Measurements from ENCODE around the gene NAA60.
"Not testable (repeated sequence)": the region's sequence is repeated elsewhere in the genome, so short reads cannot be mapped to it uniquely, and the experiment has no call there.

The NAA60 gene

DNA sequence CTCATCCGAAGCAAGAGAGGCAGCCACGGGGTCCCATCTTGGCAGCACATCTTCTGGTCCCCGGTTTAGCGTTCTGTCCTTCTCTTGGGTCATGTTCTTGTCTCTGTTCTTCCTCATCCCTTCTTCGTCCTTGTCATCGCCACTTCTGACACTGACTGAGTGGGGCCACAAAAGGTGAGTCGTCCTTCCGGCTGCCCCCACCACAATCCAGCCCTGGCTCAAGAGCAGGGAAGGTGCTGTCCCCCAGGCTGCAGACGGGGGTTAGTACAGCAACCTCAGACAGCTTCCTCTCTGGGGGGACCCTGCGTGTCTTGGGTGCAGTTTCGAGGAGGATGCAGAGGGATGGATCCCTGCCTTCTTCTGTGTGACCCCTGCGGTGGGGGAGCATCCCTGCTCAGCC is 21.8 kb downstream of the NAA60 start:
- no peak for DNase-seq

GRCh38 chr16:3465911-3466584 is 22.6 kb downstream of the NAA60 start:
- DNase-seq: no peak

GRCh38 chr16:3467182-3467581 is 23.7 kb downstream of the NAA60 start:
- no peak for DNase-seq

DNA sequence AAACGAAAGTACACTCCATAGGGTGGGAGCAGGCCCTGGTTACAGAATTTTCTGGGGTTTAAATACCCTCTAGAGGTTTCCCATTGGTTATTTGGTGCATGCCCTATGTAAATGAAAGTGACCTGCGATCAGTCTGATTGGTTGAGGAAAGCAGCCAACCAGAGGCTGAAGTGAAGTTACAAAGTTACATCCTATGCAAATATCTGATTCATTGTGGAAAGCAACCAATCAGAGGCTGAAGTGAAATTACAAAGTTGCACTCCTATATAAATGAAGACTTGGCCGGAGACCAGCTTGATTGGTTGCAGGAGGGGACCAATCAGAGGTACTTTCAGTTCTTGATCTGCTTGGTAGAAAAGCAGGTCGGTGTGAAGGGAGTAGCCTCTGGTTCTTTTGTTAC is 24.4 kb downstream of the NAA60 start:
- no peak for DNase-seq

DNA sequence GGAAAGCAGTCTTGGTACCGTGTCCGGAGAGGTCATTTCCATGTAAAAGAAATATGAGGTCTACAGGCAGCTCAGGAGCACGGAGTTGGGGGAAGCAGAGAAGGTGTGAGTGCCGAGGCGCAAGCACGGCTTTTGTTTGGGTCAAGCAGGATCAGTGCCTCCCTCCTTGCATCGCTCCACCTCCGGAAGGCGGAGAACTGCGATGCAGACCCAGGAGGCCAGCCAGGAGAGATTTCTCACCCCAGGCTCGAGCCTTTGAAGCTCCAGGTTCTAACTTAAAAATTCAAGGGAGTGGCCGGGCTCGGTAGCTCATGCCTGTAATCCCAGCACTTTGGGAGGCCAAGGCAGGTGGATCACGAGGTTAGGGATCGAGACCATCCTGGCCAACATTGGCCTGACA is 25.0 kb downstream of the NAA60 start:
- no peak for DNase-seq

DNA sequence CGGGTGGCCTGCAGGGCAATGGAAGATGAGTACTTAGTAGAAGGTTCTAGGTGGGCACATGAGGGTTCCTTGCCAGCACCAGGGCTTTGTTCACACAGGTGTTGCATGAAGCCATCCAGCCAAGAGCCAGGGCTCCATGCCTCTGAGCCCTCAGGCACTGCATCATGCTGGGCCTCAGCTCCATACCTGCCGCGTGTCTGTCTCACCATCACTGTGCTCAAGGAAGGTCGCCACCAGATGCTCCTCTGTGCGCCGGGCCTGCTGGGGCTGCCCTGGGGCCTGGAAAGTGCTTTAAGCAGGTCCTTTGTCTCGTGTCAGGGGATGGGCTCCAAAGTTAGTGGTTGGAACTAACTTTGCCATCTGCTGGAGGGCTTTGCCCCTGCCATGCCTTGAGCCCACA is 26.3 kb downstream of the NAA60 start:
- DNase-seq: no peak

DNA sequence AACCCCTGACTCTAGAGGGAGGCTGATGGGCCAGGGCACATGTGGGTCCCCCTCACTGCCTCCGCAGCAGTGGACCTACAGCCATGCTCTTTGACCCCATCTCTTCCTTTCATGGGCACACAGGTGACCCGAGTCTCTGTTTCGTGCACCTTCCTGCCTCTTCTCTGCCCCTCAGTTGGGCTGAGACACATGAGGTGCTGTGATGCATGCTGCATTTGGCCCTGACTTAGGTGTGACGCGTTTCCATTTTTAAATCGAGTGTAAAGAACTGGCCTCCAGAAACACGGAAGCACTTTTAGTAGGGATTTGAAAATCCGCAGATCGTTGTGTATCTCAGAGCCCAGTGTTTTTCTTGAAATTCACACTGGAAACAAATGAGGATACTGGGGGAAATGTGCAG is 27.2 kb downstream of the NAA60 start:
- no peak for DNase-seq

GRCh38 chr16:3471518-3472176 is 28.2 kb downstream of the NAA60 start:
- no peak for DNase-seq

DNA sequence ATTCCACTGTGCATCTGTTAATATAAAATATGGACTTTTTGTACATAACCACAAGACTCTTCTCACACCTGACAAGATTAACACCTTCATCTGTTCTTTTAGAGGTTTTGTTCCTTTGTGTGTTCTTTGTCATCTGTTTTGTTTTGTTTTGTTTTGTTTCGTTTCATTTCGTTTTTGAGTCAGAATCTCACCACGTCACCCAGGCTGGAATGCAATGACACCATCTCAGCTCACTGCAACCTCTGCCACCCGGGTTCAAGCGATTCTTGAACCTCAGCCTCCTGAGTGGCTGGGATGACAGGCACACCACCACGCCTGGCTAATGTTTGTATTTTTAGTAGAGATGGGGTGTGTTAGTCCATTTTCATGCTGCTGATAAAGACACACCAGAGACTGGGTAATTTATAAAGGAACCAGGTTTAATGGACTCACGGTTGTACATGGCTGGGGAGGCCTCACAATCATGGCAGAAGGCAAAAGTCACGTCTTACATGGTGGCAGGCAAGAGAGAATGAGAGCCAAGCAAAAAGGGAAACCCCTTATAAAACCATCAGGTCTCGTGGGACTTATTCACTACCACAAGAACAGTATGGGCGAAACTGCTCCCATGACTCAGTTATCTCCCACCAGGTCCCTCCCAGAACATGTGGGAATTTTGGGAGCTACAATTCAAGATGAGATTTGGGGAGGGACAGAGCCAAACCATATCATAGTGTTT is 29.6 kb downstream of the NAA60 start:
- DNase-seq: no peak

DNA sequence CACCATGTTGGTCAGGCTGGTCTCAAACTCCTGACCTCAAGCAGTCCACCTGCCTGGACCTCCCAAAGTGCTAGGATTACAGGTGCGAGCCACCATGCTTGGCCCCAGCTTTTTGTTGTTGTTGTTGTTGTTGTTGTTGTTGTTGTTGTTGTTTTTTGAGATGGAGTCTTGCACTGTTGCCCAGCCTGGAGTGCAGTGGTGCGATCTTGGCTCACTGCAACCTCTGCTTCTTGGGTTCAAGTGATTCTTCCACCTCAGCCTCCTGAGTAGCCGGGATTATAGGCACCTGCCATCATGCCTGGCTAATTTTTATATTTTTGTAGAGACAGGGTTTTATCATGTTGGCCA is 30.1 kb downstream of the NAA60 start:
- not testable (repeated sequence) for DNase-seq

- no peak for DNase-seq
Measured at GRCh38 chr16:3474136-3474779, 30.8 kb downstream of the NAA60 start.

GRCh38 chr16:3474870-3475269 is 31.4 kb downstream of the NAA60 start:
- DNase-seq: not testable (repeated sequence)

GRCh38 chr16:3475604-3476375 is 32.3 kb downstream of the NAA60 start:
- DNase-seq: no peak

- no peak for DNase-seq
Measured at GRCh38 chr16:3476409-3476808, 32.9 kb downstream of the NAA60 start.

DNA sequence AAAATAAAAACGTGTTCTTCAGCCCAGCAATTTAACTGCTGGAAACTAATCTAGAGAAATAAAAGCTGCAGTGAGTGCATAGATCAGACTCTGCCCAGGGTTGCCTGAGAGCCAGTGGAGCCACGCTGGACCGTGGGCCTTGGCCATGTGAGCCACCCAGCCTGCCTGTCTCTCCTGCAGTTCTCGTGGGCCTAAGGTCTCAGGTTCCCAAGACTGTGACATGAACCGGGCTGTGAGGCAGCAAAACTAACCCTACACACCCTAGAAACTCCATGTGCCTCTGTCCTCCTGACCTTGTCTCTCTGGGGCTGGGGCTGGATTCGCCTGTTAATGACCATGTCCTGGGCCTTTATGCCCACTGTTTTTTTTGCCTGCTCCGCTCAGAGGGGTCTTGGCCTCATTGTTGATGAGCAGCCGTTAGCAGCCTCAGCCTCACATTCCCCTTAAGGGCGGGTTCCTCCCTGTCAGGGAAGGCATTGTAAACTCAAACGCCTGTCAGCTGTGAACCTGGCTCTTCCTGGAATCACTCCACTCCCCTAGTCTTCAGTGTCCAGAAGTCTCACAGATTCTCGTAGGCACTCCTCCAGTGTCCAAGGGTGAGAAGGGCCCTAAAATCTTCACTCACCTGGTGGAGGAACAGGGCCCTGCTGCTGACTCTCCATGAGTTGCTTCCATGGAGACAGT is 34.9 kb downstream of the NAA60 start:
- no peak for DNase-seq

GRCh38 chr16:3479654-3480216 is 36.3 kb downstream of the NAA60 start:
- no peak for DNase-seq

GRCh38 chr16:3480901-3481695 is 37.6 kb downstream of the NAA60 start:
- no peak for DNase-seq

- no peak for DNase-seq
Measured at GRCh38 chr16:3481696-3482658, 38.5 kb downstream of the NAA60 start.

DNA sequence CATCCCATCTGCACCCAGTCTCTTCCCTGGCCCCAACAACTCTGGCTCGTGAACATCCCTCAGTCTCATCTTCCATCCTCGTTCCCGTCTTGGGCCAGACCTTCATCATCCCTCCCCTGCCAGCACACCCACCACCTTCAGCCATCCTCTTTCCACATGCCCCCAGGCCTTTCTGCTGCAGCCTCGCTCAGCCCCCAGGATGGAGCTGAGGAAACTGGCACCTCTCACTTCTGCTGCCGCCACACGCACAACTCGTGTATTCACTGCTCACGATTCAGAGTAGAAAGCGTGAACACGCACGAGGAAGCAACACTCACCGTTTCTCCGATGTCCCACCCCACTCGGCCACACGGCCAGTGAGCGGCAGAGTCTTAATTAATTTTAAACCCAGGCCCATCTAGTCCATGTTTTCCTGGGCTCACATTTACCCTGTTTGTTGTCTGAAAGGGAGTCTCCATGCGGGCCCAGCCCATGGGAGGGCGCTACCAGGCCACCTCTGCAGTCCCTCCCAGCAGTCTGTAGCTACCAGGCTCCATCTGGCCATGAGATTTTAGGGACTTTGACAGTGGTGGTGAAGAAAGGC is 39.3 kb downstream of the NAA60 start:
- DNase-seq: no peak

Measured in suppressor macrophage (primary cell).